ENCODE data around the gene INTS14. TPM values are rescaled to one million over a fixed set of nuclear protein-coding genes. Genes with fewer than 3 reads are reported as not detected.

The INTS14 gene
- total RNA-seq, 2 experiments from 2014 or later, result 20.6 to 25.1 TPM

DNA sequence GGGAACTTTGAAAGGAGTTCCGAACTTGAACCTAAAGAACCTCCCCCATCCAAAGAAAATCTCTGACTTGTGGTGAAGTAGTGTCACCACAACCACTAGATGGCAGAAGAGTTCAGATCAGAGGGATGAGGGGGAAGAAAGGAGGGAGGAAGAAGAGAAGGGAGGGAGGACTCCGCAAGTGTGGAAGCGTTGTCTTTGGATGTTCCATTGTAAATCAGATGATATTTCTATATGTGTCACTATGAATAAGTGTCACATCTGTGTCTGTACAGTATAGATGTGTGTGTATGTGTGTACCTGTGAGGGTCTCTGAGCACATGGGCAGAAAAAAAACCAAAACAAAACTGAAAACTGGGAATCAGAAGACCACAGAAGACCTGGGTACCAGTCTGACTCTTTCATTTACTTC lies 27.8 kb upstream of the INTS14 start:
- Histone ChIP-seq H3K27me3 (ENCODE audit: control insufficient read depth in 1 of 2, insufficient read depth in 2 of 2, low read length in 2 of 2) (no peaks in the 10 kb centered on the region), H3K4me3 (ENCODE audit: low read length) (no peak overlapping the region), H3K36me3 (ENCODE audit: insufficient read depth, low read length) (no peaks in the 10 kb centered on the region), H3K9me3 (ENCODE audit: control insufficient read depth in 1 of 2, insufficient read depth in 1 of 2, low read length in 2 of 2) (no peaks in the 10 kb centered on the region), H3K27ac (ENCODE audit: low read depth in 1 of 2, low read length in 2 of 2) (no peak overlapping the region), H3K4me1 (ENCODE audit: insufficient read depth, low read length) (peaks cover 6% of the 10 kb centered on the region)
- peaks cover 7% of the 10 kb centered on the region for H3K4me1 Mint-ChIP-seq (ENCODE audit: low read depth)
- ATAC-seq (ENCODE audit: poor library complexity), result peak; percentile 91
- DNase-seq, result peak in 11 of 14 experiments; percentile 4 to 84 (median 18)
- CTCF ChIA-PET, result interaction anchor here (0.7 to 1.2 kb wide), 3 partner anchors 230 to 516 kb away, joined by 3 to 6 read pairs (median 3); partner anchors contain the start of gene RAB11A
- intact Hi-C loops (cut with DNase I, micrococcal nuclease), result loop anchor here (1.0 to 5.0 kb wide), 9 partner anchors 199 to 834 kb away; no protein-coding TSS in a partner anchor
- POLR2A ChIA-PET, result no interaction called here
- H3K36me3 Mint-ChIP-seq (ENCODE audit: low read depth), result no peaks in the 10 kb centered on the region
- no peaks in the 10 kb centered on the region for H3K27me3 Mint-ChIP-seq
- H3K4me3 Mint-ChIP-seq, result no peak overlapping the region
- H3K27ac Mint-ChIP-seq, result no peak overlapping the region
- H3K9me3 Mint-ChIP-seq, result no peaks in the 10 kb centered on the region
- TF ChIP-seq, protein P1, sequence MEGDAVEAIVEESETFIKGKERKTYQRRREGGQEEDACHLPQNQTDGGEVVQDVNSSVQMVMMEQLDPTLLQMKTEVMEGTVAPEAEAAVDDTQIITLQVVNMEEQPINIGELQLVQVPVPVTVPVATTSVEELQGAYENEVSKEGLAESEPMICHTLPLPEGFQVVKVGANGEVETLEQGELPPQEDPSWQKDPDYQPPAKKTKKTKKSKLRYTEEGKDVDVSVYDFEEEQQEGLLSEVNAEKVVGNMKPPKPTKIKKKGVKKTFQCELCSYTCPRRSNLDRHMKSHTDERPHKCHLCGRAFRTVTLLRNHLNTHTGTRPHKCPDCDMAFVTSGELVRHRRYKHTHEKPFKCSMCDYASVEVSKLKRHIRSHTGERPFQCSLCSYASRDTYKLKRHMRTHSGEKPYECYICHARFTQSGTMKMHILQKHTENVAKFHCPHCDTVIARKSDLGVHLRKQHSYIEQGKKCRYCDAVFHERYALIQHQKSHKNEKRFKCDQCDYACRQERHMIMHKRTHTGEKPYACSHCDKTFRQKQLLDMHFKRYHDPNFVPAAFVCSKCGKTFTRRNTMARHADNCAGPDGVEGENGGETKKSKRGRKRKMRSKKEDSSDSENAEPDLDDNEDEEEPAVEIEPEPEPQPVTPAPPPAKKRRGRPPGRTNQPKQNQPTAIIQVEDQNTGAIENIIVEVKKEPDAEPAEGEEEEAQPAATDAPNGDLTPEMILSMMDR (IDR thresholded peaks at IDR 0.05), result peak; percentile 82

DNA sequence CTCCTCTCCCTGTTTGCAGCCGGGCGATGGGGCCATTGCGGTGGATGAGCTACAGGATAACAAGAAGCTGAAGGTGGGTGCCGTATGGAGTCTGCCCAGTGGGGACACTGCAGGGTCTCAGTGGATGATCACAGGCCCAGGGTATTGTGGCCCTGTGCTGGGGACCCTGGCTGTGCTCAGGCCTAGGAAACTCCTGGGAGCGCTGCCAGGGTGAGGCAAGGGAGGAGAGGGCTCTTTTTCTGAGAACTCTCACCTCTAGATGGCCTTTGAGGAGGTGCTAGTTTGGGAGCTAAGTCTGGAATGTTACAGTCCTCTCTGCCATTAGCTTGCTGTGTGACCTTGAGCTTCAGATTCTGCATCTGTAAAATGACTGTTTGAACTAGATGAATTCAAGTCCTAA lies 27.2 kb upstream of the INTS14 start:
- Histone ChIP-seq H3K9me3 (ENCODE audit: control insufficient read depth in 1 of 2, insufficient read depth in 1 of 2, low read length in 2 of 2) (no peaks in the 10 kb centered on the region), H3K27me3 (ENCODE audit: control insufficient read depth in 1 of 2, insufficient read depth in 2 of 2, low read length in 2 of 2) (no peaks in the 10 kb centered on the region), H3K27ac (ENCODE audit: low read depth in 1 of 2, low read length in 2 of 2) (no peak overlapping the region), H3K36me3 (ENCODE audit: insufficient read depth, low read length) (no peaks in the 10 kb centered on the region), H3K4me3 (ENCODE audit: low read length) (no peak overlapping the region), H3K4me1 (ENCODE audit: insufficient read depth, low read length) (peaks cover 6% of the 10 kb centered on the region)
- TF ChIP-seq, protein P1 (IDR thresholded peaks at IDR 0.05), result no peak
- no peak for ATAC-seq (ENCODE audit: poor library complexity)
- no peak overlapping the region for H3K27ac Mint-ChIP-seq
- no peaks in the 10 kb centered on the region for H3K36me3 Mint-ChIP-seq (ENCODE audit: low read depth)
- H3K4me3 Mint-ChIP-seq, result no peak overlapping the region
- no peak for DNase-seq
- POLR2A ChIA-PET, result no interaction called here
- no peaks in the 10 kb centered on the region for H3K9me3 Mint-ChIP-seq
- intact Hi-C loops (cut with DNase I, micrococcal nuclease), result loop anchor here (1.0 to 5.0 kb wide), 9 partner anchors 199 to 834 kb away; no protein-coding TSS in a partner anchor
- CTCF ChIA-PET, result interaction anchor here (0.9 to 1.0 kb wide), 2 partner anchors 153 to 231 kb away, joined by 3 to 6 read pairs; partner anchors contain the start of gene RAB11A
- no peaks in the 10 kb centered on the region for H3K27me3 Mint-ChIP-seq
- peaks cover 7% of the 10 kb centered on the region for H3K4me1 Mint-ChIP-seq (ENCODE audit: low read depth)

DNA sequence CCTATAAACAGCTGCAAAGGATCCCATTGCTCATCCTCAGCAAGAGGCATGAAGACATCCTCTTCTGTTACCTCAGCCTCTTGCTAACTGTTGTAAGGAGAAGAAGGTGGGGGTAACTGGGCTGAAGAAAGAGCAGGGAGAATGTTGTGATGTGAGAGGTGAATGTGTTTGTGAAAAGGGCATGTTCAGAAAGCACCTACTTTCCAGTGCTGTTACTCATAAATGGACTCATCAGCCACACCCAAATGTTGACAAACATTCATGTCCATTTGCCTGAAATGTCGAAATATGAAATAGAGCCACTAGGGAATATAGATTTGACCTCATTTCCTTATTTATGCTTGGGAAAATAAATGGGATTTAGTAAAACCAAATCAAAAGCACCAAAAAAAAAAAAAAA lies 23.4 kb upstream of the INTS14 start:
- TF ChIP-seq, protein P1 (IDR thresholded peaks at IDR 0.05), result no peak
- Mint-ChIP-seq H3K4me3 (no peak overlapping the region), H3K4me1 (ENCODE audit: low read depth) (peaks cover 12% of the 10 kb centered on the region), H3K27me3 (no peaks in the 10 kb centered on the region), H3K36me3 (ENCODE audit: low read depth) (no peaks in the 10 kb centered on the region), H3K9me3 (no peaks in the 10 kb centered on the region), H3K27ac (no peak overlapping the region)
- H3K27me3 ChIP-seq (ENCODE audit: control insufficient read depth in 1 of 2, insufficient read depth in 2 of 2, low read length in 2 of 2), result no peaks in the 10 kb centered on the region
- H3K36me3 ChIP-seq (ENCODE audit: insufficient read depth, low read length), result no peaks in the 10 kb centered on the region
- intact Hi-C loops (cut with DNase I, micrococcal nuclease), result no loop called here
- no peak overlapping the region for H3K27ac ChIP-seq (ENCODE audit: low read depth in 1 of 2, low read length in 2 of 2)
- POLR2A ChIA-PET, result no interaction called here
- H3K9me3 ChIP-seq (ENCODE audit: control insufficient read depth in 1 of 2, insufficient read depth in 1 of 2, low read length in 2 of 2), result no peaks in the 10 kb centered on the region
- H3K4me3 ChIP-seq (ENCODE audit: low read length), result no peak overlapping the region
- CTCF ChIA-PET, result interaction anchor here (0.5 kb wide), 1 partner anchor 653 kb away, joined by 3 read pairs; no protein-coding TSS in a partner anchor
- DNase-seq (no peak), ATAC-seq (ENCODE audit: poor library complexity) (no peak)
- peaks cover 9% of the 10 kb centered on the region for H3K4me1 ChIP-seq (ENCODE audit: insufficient read depth, low read length)
